Activated CD4-positive, alpha-beta T cell treated with anti-CD3 and anti-CD28 coated beads, Interleukin-2, amount 10 ng/mL, durations not matched to agents 7 days and 5 days (primary cell): ENCODE measurements around the gene HELZ. TPM values are rescaled to one million over a fixed set of nuclear protein-coding genes. Genes with fewer than 3 reads are reported as not detected.

ENCODE experiments used
- CTCF ChIA-PET: fragments of 350-600 bp; sonication (Branson Sonifier 250); formaldehyde crosslinking; loops from one replicate; lab custom pipeline; 2021; ENCODE audit warnings: antibody characterized with exemption; lab: Charles Lee
- POLR2A ChIA-PET: fragments of 350-600 bp; sonication (Branson Sonifier 250); formaldehyde crosslinking; loops from one replicate; lab custom pipeline; 2021; ENCODE audit warnings: antibody characterized with exemption; lab: Charles Lee
- DNase-seq: peaks from one replicate; pipeline ENCODE4 v3.0.0-alpha.2; 2020
- H3K27ac Mint-ChIP-seq: one replicate; pipeline ENCODE4 v1.8.0; 2021; ENCODE audit warnings: mild to moderate bottlenecking, moderate library complexity, mixed read lengths
- H3K27me3 Mint-ChIP-seq: one replicate; pipeline ENCODE4 v1.8.0; 2021; ENCODE audit warnings: mixed read lengths
- H3K36me3 Mint-ChIP-seq: one replicate; pipeline ENCODE4 v1.8.0; 2021; ENCODE audit warnings: low read depth, mixed read lengths
- H3K4me1 Mint-ChIP-seq: one replicate; pipeline ENCODE4 v1.8.0; 2021; ENCODE audit warnings: mixed read lengths
- H3K4me3 Mint-ChIP-seq: one replicate; pipeline ENCODE4 v1.8.0; 2021; ENCODE audit warnings: mild to moderate bottlenecking, moderate library complexity, mixed read lengths
- H3K9me3 Mint-ChIP-seq: one replicate; pipeline ENCODE4 v1.8.0; 2021; ENCODE audit warnings: mixed read lengths
- total RNA-seq, 2 experiments: library from RNA; stranded (reverse); gene quantifications; one replicate each; pipeline ENCODE4 v1.2.3, GENCODE V29; 2021

Gene HELZ
- total RNA-seq, 2 experiments from 2014 or later: 76.8 to 77.3 TPM

- CTCF ChIA-PET: no interaction called here
- DNase-seq: no peak
- no peak overlapping the region for H3K4me3 Mint-ChIP-seq
Observed at GRCh38 chr17:67052720-67053437, 192.1 kb downstream of the HELZ start.

GRCh38 chr17:67051837-67052236 lies 193.2 kb downstream of the HELZ start:
- H3K36me3 Mint-ChIP-seq: peaks cover 3% of the 10 kb centered on the region
- peaks cover 17% of the 10 kb centered on the region for H3K9me3 Mint-ChIP-seq
- DNase-seq: no peak
- ChIA-PET POLR2A (no interaction called here), CTCF (no interaction called here)
- H3K27me3 Mint-ChIP-seq: peaks cover 7% of the 10 kb centered on the region
- no peak overlapping the region for H3K27ac Mint-ChIP-seq
- no peak overlapping the region for H3K4me3 Mint-ChIP-seq
- H3K4me1 Mint-ChIP-seq: no peaks in the 10 kb centered on the region

More at GRCh38 chr17:67052720-67053437, 192.1 kb downstream of the HELZ start:
- H3K36me3 Mint-ChIP-seq: peaks cover 3% of the 10 kb centered on the region
- peaks cover 7% of the 10 kb centered on the region for H3K27me3 Mint-ChIP-seq
- H3K4me1 Mint-ChIP-seq: no peaks in the 10 kb centered on the region
- H3K9me3 Mint-ChIP-seq: peaks cover 10% of the 10 kb centered on the region
- H3K27ac Mint-ChIP-seq: no peak overlapping the region
- POLR2A ChIA-PET: no interaction called here

- no peak for DNase-seq
- ChIA-PET POLR2A (no interaction called here), CTCF (interaction anchor here (1.4 kb wide), 1 partner anchor 17 kb away, joined by 3 read pairs; no protein-coding TSS in a partner anchor)
- H3K36me3 Mint-ChIP-seq: peaks cover 3% of the 10 kb centered on the region
- H3K27ac Mint-ChIP-seq: no peak overlapping the region
- H3K4me1 Mint-ChIP-seq: no peaks in the 10 kb centered on the region
- no peak overlapping the region for H3K4me3 Mint-ChIP-seq
- H3K27me3 Mint-ChIP-seq: peaks cover 7% of the 10 kb centered on the region
- peaks cover 17% of the 10 kb centered on the region for H3K9me3 Mint-ChIP-seq
Observed at GRCh38 chr17:67051155-67051538, 193.8 kb downstream of the HELZ start.

GRCh38 chr17:67050471-67051154 lies 194.4 kb downstream of the HELZ start:
- no peak for DNase-seq
- POLR2A ChIA-PET: no interaction called here
- Mint-ChIP-seq H3K4me3 (no peak overlapping the region), H3K4me1 (no peaks in the 10 kb centered on the region), H3K27me3 (peaks cover 7% of the 10 kb centered on the region), H3K27ac (no peak overlapping the region), H3K9me3 (peaks cover 17% of the 10 kb centered on the region), H3K36me3 (peaks cover 3% of the 10 kb centered on the region)
- CTCF ChIA-PET: interaction anchor here (1.4 kb wide), 1 partner anchor 17 kb away, joined by 3 read pairs; no protein-coding TSS in a partner anchor

- peaks cover 3% of the 10 kb centered on the region for H3K36me3 Mint-ChIP-seq
- POLR2A ChIA-PET: no interaction called here
Observed at GRCh38 chr17:67050066-67050465, 194.9 kb downstream of the HELZ start.

GRCh38 chr17:67049025-67049739 lies 195.8 kb downstream of the HELZ start:
- Mint-ChIP-seq H3K27me3 (peaks cover 7% of the 10 kb centered on the region), H3K4me3 (no peak overlapping the region), H3K36me3 (peaks cover 3% of the 10 kb centered on the region), H3K4me1 (no peaks in the 10 kb centered on the region), H3K9me3 (peaks cover 17% of the 10 kb centered on the region), H3K27ac (no peak overlapping the region)
- no peak for DNase-seq
- ChIA-PET POLR2A (no interaction called here), CTCF (no interaction called here)

More at GRCh38 chr17:67050066-67050465, 194.9 kb downstream of the HELZ start:
- peaks cover 7% of the 10 kb centered on the region for H3K27me3 Mint-ChIP-seq
- CTCF ChIA-PET: interaction anchor here (1.4 kb wide), 1 partner anchor 18 kb away, joined by 3 read pairs; no protein-coding TSS in a partner anchor
- no peak overlapping the region for H3K27ac Mint-ChIP-seq
- H3K4me1 Mint-ChIP-seq: no peaks in the 10 kb centered on the region
- H3K9me3 Mint-ChIP-seq: peaks cover 17% of the 10 kb centered on the region
- no peak for DNase-seq
- H3K4me3 Mint-ChIP-seq: no peak overlapping the region

GRCh38 chr17:67047382-67047781 lies 197.6 kb downstream of the HELZ start:
- DNase-seq: no peak
- H3K36me3 Mint-ChIP-seq: peaks cover 3% of the 10 kb centered on the region
- no peak overlapping the region for H3K27ac Mint-ChIP-seq
- ChIA-PET POLR2A (no interaction called here), CTCF (no interaction called here)
- H3K9me3 Mint-ChIP-seq: peaks cover 17% of the 10 kb centered on the region
- no peak overlapping the region for H3K4me3 Mint-ChIP-seq
- no peaks in the 10 kb centered on the region for H3K4me1 Mint-ChIP-seq
- peaks cover 7% of the 10 kb centered on the region for H3K27me3 Mint-ChIP-seq

- Mint-ChIP-seq H3K27ac (no peak overlapping the region), H3K27me3 (peaks cover 7% of the 10 kb centered on the region), H3K36me3 (peaks cover 3% of the 10 kb centered on the region), H3K4me3 (no peak overlapping the region), H3K9me3 (peaks cover 17% of the 10 kb centered on the region), H3K4me1 (no peaks in the 10 kb centered on the region)
- DNase-seq: no peak
- ChIA-PET CTCF (no interaction called here), POLR2A (no interaction called here)
Observed at GRCh38 chr17:67046398-67046797, 198.6 kb downstream of the HELZ start.

- Mint-ChIP-seq H3K27me3 (peaks cover 7% of the 10 kb centered on the region), H3K36me3 (peaks cover 3% of the 10 kb centered on the region), H3K9me3 (peaks cover 17% of the 10 kb centered on the region), H3K4me1 (no peaks in the 10 kb centered on the region), H3K4me3 (no peak overlapping the region), H3K27ac (no peak overlapping the region)
- ChIA-PET POLR2A (no interaction called here), CTCF (no interaction called here)
- no peak for DNase-seq
Observed at GRCh38 chr17:67044940-67045339, 200.1 kb downstream of the HELZ start.

- Mint-ChIP-seq H3K36me3 (peaks cover 3% of the 10 kb centered on the region), H3K27ac (no peak within 1 kb of the TSS), H3K4me3 (no peak within 1 kb of the TSS), H3K9me3 (peaks cover 16% of the 10 kb centered on the region), H3K27me3 (peaks cover 7% of the 10 kb centered on the region), H3K4me1 (no peaks in the 10 kb centered on the region)
- CTCF ChIA-PET: no interaction called here
- no peak for DNase-seq
- POLR2A ChIA-PET: no interaction called here
Observed at GRCh38 chr17:67044016-67044772, 200.8 kb downstream of the HELZ start, which contains the start of gene CACNG1. Gene CACNG1 (plus strand): TSS chr17:67044554. CDS start chr17:67044661, 107 bp downstream.

- Mint-ChIP-seq H3K36me3 (no peaks in the 10 kb centered on the region), H3K27me3 (peaks cover under 1% of the 10 kb centered on the region), H3K9me3 (peaks cover 8% of the 10 kb centered on the region), H3K4me1 (no peaks in the 10 kb centered on the region), H3K27ac (no peak overlapping the region), H3K4me3 (no peak overlapping the region)
- ChIA-PET POLR2A (no interaction called here), CTCF (no interaction called here)
- DNase-seq: no peak
Observed at GRCh38 chr17:67043283-67043682, 201.7 kb downstream of the HELZ start.
